GM08714 (cell line): ENCODE results near the gene ADCY7.

Source experiments
- H3K4me3 ChIP-seq: fragments of 200-500 bp; sonication (Bioruptor generic); 2 replicates; pipeline ENCODE4 v1.5.1; 2014; ENCODE audit warnings: mild to moderate bottlenecking, low read length, inconsistent platforms
- ZNF274 ChIP-seq: IDR thresholded peaks from 2 replicates; pipeline ENCODE4 v1.6.1; 2012; ENCODE audit warnings: mild to moderate bottlenecking, low read depth, low read length

The ADCY7 gene

GRCh38 chr16:50255538-50255937 is 10.8 kb upstream of the ADCY7 start:
- TF ChIP-seq ZNF274, result no peak

GRCh38 chr16:50256604-50257003 is 9.7 kb upstream of the ADCY7 start:
- no peak overlapping the region for H3K4me3 ChIP-seq

More at GRCh38 chr16:50255538-50255937, 10.8 kb upstream of the ADCY7 start:
- no peak overlapping the region for H3K4me3 ChIP-seq

GRCh38 chr16:50257876-50258275 is 8.5 kb upstream of the ADCY7 start:
- no peak overlapping the region for H3K4me3 ChIP-seq
- no peak for TF ChIP-seq ZNF274

More at GRCh38 chr16:50256604-50257003, 9.7 kb upstream of the ADCY7 start:
- no peak for TF ChIP-seq ZNF274

- H3K4me3 ChIP-seq, result no peak overlapping the region
- TF ChIP-seq ZNF274, result no peak
Observed at GRCh38 chr16:50259334-50260205, 6.8 kb upstream of the ADCY7 start.

GRCh38 chr16:50260206-50261159 is 5.9 kb upstream of the ADCY7 start:
- no peak for TF ChIP-seq ZNF274
- no peak overlapping the region for H3K4me3 ChIP-seq

- no peak for TF ChIP-seq ZNF274
- no peak overlapping the region for H3K4me3 ChIP-seq
Observed at GRCh38 chr16:50261160-50261706, 5.1 kb upstream of the ADCY7 start.

- no peak for TF ChIP-seq ZNF274
- no peak overlapping the region for H3K4me3 ChIP-seq
Observed at GRCh38 chr16:50261707-50262235, 4.6 kb upstream of the ADCY7 start.

GRCh38 chr16:50263060-50263909 is 3.1 kb upstream of the ADCY7 start:
- no peak for TF ChIP-seq ZNF274
- H3K4me3 ChIP-seq, result no peak overlapping the region

GRCh38 chr16:50263940-50264929 is 2.1 kb upstream of the ADCY7 start:
- H3K4me3 ChIP-seq, result no peak overlapping the region
- no peak for TF ChIP-seq ZNF274

- no peak for TF ChIP-seq ZNF274
- no peak overlapping the region for H3K4me3 ChIP-seq
Observed at GRCh38 chr16:50265260-50265659, 1.1 kb upstream of the ADCY7 start.

GRCh38 chr16:50265716-50266336 is 525 bp upstream of the ADCY7 start:
- no peak for TF ChIP-seq ZNF274
- no peak overlapping the region; the same call in 1 of the 2 replicates for H3K4me3 ChIP-seq

- no peak for TF ChIP-seq ZNF274
- H3K4me3 ChIP-seq, result peak overlapping the region; percentile 90
Observed at GRCh38 chr16:50267151-50267631, 840 bp downstream of the ADCY7 start.
